Sigmoid colon (tissue), 7 donors: ENCODE measurements around the gene KRT76. TPM values are rescaled to one million over a fixed set of nuclear protein-coding genes. Genes with fewer than 3 reads are reported as not detected.
"Not testable (repeated sequence)": the region's sequence is repeated elsewhere in the genome, so short reads cannot be mapped to it uniquely, and the experiment has no call there.

Experiments
- DNase-seq: peaks from one replicate; pipeline ENCODE4 v3.0.0-alpha.2; 2019
- H3K27ac ChIP-seq, 4 donors: fragments of 200-600 bp; sonication (generic); one replicate each; pipeline ENCODE4 v1.5.1; 2016 to 2019; ENCODE audit warnings: mild to moderate bottlenecking in 1 of 4
- H3K27me3 ChIP-seq, 3 donors: fragments of 200-600 bp; sonication (generic); one replicate each; pipeline ENCODE4 v1.5.1; 2019; ENCODE audit warnings: mild to moderate bottlenecking in 1 of 3
- H3K36me3 ChIP-seq, 4 donors: fragments of 200-600 bp; sonication (generic); one replicate each; pipeline ENCODE4 v1.5.1; 2016 to 2019
- H3K4me1 ChIP-seq, 4 donors: fragments of 200-600 bp; sonication (generic); one replicate each; pipeline ENCODE4 v1.5.1; 2017 to 2019
- H3K4me3 ChIP-seq, 4 donors: fragments of 200-600 bp; sonication (generic); one replicate each; pipeline ENCODE4 v1.5.1; 2017 to 2019; ENCODE audit warnings: mild to moderate bottlenecking in 2 of 4, moderate library complexity in 1 of 4
- H3K9me3 ChIP-seq, 4 donors: fragments of 200-600 bp in 3 of 4; sonication (generic) in 3 of 4; one replicate each; pipeline versions ENCODE4 v1.5.1 to v1.6.1; 2013 to 2019
- EP300 ChIP-seq, 4 donors: sonication (generic); formaldehyde crosslinking; IDR thresholded peaks; one replicate each; pipeline ENCODE4 v1.6.1; 2017; ENCODE audit warnings: antibody characterized with exemption in 4 of 4
- POLR2A ChIP-seq, 2 donors: fragments of 450-650 bp; IDR thresholded peaks; one replicate each; pipeline ENCODE4 v1.6.1; 2016; ENCODE audit warnings: antibody characterized with exemption in 2 of 2, mild to moderate bottlenecking in 2 of 2, moderate library complexity in 2 of 2
- POLR2AphosphoS5 ChIP-seq, 4 donors: sonication (generic); formaldehyde crosslinking; IDR thresholded peaks; one replicate each; pipeline ENCODE4 v1.6.1; 2017; ENCODE audit warnings: antibody characterized with exemption in 4 of 4
- WGBS, 2 donors: extraction: QIAGEN DNeasy Blood & Tissue Kit; methylation state at CpG; one replicate each; pipeline ENCODE4 v1.1.7; 2013; 5-methylcytosine and 5-hydroxymethylcytosine counted together
- intact Hi-C: fragments of 100-400 bp; cut with DNase I; formaldehyde crosslinking; loops from one replicate; pipeline ENCODE4 v1.15.1; 2023
- polyA plus RNA-seq, 3 donors: library from polyadenylated mRNA; stranded (reverse); fragments of 200-250 nt; gene quantifications; one replicate each; pipeline ENCODE4 v1.2.3, GENCODE V29; 2013
- total RNA-seq, 4 donors: library from RNA; depleted of rRNA; stranded (reverse); fragments of >200 nt; gene quantifications; one replicate each; pipeline ENCODE4 v1.1.0, GENCODE V29; 2016
- TF ChIP-seq, protein P1 (sequence below), 4 experiments: fragments of 450-650 bp in 3 of 4; fragments of 200-600 bp in 1 of 4; IDR thresholded peaks; one replicate each; pipeline ENCODE4 v1.5.1; 2016 to 2019; ENCODE audit warnings: antibody characterized with exemption in 4 of 4, mild to moderate bottlenecking in 3 of 4, moderate library complexity in 2 of 4
- donor health status: healthy with polysubstance abuse.
- donor health status: Bipolar disorder and iron deficiency.
- donor health status: healthy.

KRT76 gene
- total and polyA plus RNA-seq, 7 donors: not detected

DNA sequence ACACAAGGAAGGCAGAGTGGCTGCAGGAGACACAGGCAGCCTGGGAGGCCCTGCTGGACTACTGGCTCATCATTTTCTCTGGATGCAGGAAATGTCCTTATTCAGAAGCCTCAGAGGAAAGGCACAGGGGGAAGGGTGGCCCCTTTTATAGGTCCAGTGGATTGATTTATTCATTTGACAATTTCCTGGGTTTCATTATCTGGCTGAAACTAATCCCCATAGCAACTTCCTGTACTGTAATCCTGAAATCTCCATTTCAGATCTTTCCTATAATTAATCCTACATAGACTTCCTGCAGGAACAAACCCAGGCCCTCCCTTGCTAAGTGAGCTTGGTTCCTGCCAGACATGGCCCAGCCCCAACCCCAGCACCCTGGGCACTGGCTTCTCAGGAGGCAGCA is 23.0 kb downstream of the KRT76 start:
- no peak for TF ChIP-seq POLR2A (IDR thresholded peaks at IDR 0.05)
- no peak for TF ChIP-seq POLR2AphosphoS5 (IDR thresholded peaks at IDR 0.05)
- no peak for TF ChIP-seq EP300 (IDR thresholded peaks at IDR 0.05)
- TF ChIP-seq, protein P1, sequence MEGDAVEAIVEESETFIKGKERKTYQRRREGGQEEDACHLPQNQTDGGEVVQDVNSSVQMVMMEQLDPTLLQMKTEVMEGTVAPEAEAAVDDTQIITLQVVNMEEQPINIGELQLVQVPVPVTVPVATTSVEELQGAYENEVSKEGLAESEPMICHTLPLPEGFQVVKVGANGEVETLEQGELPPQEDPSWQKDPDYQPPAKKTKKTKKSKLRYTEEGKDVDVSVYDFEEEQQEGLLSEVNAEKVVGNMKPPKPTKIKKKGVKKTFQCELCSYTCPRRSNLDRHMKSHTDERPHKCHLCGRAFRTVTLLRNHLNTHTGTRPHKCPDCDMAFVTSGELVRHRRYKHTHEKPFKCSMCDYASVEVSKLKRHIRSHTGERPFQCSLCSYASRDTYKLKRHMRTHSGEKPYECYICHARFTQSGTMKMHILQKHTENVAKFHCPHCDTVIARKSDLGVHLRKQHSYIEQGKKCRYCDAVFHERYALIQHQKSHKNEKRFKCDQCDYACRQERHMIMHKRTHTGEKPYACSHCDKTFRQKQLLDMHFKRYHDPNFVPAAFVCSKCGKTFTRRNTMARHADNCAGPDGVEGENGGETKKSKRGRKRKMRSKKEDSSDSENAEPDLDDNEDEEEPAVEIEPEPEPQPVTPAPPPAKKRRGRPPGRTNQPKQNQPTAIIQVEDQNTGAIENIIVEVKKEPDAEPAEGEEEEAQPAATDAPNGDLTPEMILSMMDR (IDR thresholded peaks at IDR 0.05): no peak
- no peak overlapping the region for H3K27ac ChIP-seq
- intact Hi-C loops: no loop called here

DNA sequence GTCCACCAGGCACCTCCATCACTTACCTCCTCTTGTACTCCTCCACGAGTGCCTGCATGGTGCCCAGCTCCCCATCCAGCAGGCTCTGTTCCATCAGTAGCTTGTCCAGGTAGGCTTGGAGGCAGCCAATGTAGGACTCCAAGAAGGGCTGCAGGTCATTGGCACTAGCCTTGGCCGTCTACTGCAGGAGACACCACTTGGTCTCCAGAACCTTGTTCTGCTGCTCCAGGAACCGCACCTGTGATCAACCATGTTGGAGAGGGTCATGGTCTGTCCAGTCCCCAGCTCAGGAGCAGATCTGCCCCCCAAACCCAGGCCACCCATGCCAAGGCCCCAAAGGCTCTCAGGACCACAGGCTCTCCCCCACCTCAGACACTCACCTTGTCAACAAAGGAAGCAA is 23.9 kb downstream of the KRT76 start:
- TF ChIP-seq EP300 (IDR thresholded peaks at IDR 0.05) (no peak), POLR2AphosphoS5 (IDR thresholded peaks at IDR 0.05) (no peak), POLR2A (IDR thresholded peaks at IDR 0.05) (no peak)
- TF ChIP-seq, protein P1 (IDR thresholded peaks at IDR 0.05): no peak
- H3K9me3 ChIP-seq: no peaks in the 10 kb centered on the region
- H3K36me3 ChIP-seq: no peaks in the 10 kb centered on the region
- intact Hi-C loops: no loop called here
- H3K4me1 ChIP-seq: no peaks in the 10 kb centered on the region
- no peak overlapping the region for H3K27ac ChIP-seq
- no peak overlapping the region for H3K4me3 ChIP-seq
- WGBS, 2 donors: 78 to 88% methylated on average over 3 of the region's 3 CpGs
- no peaks in the 10 kb centered on the region for H3K27me3 ChIP-seq
- no peak for DNase-seq

More for the DNA sequence above, 23.0 kb downstream of the KRT76 start:
- H3K36me3 ChIP-seq: no peaks in the 10 kb centered on the region
- H3K27me3 ChIP-seq: no peaks in the 10 kb centered on the region
- H3K9me3 ChIP-seq: no peaks in the 10 kb centered on the region
- no peak for DNase-seq
- H3K4me3 ChIP-seq: no peak overlapping the region
- no peaks in the 10 kb centered on the region for H3K4me1 ChIP-seq

DNA sequence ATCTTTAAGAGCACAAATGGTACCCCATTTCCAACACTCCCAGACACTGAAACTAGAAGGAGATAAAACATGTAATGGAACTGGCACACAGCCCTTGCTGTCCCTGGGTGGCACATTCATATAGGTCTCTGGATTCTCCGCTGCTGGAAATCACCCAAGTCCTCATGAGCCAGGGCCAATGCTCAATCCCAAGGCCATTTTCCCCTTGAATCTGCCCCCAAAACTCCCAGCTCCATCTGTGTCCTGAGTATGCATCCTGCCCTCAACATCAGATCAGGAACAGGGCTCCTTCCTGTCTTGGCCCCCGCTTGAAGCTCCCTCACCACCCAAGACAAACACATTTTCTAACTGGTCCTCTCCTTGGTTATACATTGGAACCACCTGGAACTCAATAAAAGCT is 24.6 kb downstream of the KRT76 start:
- no peak overlapping the region for H3K4me3 ChIP-seq
- no peak overlapping the region for H3K27ac ChIP-seq
- DNase-seq: no peak
- TF ChIP-seq POLR2A (IDR thresholded peaks at IDR 0.05): no peak
- TF ChIP-seq, protein P1 (IDR thresholded peaks at IDR 0.05): no peak
- no peak for TF ChIP-seq EP300 (IDR thresholded peaks at IDR 0.05)
- TF ChIP-seq POLR2AphosphoS5 (IDR thresholded peaks at IDR 0.05): no peak
- no peaks in the 10 kb centered on the region for H3K4me1 ChIP-seq
- no peaks in the 10 kb centered on the region for H3K36me3 ChIP-seq
- no peaks in the 10 kb centered on the region for H3K9me3 ChIP-seq
- intact Hi-C loops: no loop called here
- no peaks in the 10 kb centered on the region for H3K27me3 ChIP-seq
- WGBS, 2 donors: 84 to 87% methylated on average over 2 of the region's 2 CpGs

DNA sequence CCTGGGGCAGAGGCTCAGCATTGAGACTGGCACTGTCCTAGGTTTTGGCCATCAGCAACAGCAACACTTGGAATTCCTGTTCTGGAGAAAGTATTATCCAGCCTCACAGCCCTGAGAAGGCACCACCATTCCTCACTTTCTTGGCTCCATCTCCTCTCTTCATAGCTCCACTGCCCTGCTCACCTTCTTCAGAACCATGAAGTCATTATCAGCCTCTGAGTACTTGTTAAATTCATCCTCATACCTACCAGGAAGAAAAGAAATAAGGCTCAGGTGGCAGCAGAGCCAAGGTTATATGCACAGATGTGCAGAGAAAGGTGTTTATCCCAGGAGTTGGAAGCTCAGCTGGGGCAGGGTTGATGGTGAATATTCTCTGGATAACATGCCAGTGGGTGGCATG is 25.4 kb downstream of the KRT76 start:
- no peaks in the 10 kb centered on the region for H3K36me3 ChIP-seq
- no peaks in the 10 kb centered on the region for H3K9me3 ChIP-seq
- TF ChIP-seq POLR2A (IDR thresholded peaks at IDR 0.05) (no peak), EP300 (IDR thresholded peaks at IDR 0.05) (no peak), POLR2AphosphoS5 (IDR thresholded peaks at IDR 0.05) (no peak)
- TF ChIP-seq, protein P1 (IDR thresholded peaks at IDR 0.05): no peak
- intact Hi-C loops: no loop called here
- H3K4me3 ChIP-seq: no peak overlapping the region
- DNase-seq: no peak
- no peaks in the 10 kb centered on the region for H3K4me1 ChIP-seq
- no peak overlapping the region for H3K27ac ChIP-seq
- H3K27me3 ChIP-seq: no peaks in the 10 kb centered on the region

DNA sequence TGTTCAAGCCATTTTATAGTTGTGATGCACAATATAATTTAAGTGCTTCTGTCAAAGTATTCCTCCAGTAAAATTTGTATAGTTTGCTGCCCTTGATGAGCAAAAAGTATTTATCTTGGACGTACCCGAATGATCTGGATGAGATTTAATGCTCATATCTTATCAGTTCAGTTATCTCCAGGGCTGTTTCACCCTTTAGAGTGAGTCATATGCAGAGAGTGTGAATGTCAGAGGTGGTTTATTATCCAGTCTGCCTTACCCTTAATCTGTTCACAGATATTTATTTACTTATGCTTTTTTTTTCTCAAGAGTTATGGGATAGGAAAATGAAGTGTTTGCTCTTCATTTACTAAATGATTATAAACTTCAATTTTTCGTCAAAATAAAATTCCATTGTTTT is 26.6 kb downstream of the KRT76 start:
- H3K4me3 ChIP-seq, H3K9me3 ChIP-seq, H3K27me3 ChIP-seq, DNase-seq, H3K27ac ChIP-seq, H3K36me3 ChIP-seq, H3K4me1 ChIP-seq, intact Hi-C loops: not testable (repeated sequence)
- WGBS, 2 donors: 13 to 56% methylated on average over 3 of the region's 3 CpGs
